ENCODE results near the gene RAB25. TPM values are rescaled to one million over a fixed set of nuclear protein-coding genes. Genes with fewer than 3 reads are reported as not detected.

The RAB25 gene
- total RNA-seq, result not detected in 2 replicates

GRCh38 chr1:156060937-156061636 lies at the start of gene RAB25:
Gene RAB25 (plus strand): TSS chr1:156061160. CDS start chr1:156061401, 241 bp downstream.

GRCh38 chr1:156020293-156021092 lies 40.5 kb upstream of the RAB25 start, which contains the start of gene SSR2:
Gene SSR2 (minus strand): TSS chr1:156020951. CDS start chr1:156020167, 784 bp downstream.

DNA sequence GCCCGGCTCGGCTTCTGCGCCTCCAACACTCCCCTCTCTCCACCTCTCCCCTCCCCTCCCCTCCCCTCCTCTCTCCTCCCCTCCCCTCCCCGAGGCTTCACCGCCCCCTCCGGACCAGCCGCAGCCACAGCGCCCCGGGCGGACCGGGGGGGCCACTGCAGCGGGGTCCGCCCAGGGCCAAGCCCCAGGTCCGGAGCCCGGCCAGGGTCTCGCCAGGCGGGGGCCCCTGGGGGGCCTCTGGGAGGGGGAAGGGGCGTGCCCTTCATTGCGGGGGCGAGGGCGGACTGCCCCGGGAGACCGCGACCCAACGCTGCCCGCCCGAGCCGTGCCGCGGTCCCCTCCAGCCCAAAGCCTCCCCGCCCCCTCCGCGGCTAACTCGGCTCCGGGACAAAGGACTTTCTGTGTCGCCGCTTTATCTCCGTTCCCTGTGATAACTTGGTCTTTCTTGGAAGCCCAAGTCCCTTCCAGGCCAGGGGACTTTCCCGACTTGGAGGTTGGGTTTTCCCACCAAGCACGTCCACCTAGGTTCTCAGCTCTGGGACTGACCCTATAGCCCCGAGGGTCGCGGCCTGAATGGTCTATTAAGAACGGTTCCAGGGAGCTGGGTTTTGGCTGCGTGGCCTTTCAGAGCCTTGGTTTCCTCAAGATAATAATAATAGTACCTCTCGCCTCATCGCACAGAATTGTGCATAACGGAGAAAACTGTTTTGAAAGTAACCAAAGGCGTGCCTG lies 7.0 kb upstream of the RAB25 start, which contains the start of gene UBQLN4:
UBQLN4 (minus strand) TSS at position 31 of the 732 bp plus-strand sequence. CDS start 97 bp downstream, outside the sequence.

DNA sequence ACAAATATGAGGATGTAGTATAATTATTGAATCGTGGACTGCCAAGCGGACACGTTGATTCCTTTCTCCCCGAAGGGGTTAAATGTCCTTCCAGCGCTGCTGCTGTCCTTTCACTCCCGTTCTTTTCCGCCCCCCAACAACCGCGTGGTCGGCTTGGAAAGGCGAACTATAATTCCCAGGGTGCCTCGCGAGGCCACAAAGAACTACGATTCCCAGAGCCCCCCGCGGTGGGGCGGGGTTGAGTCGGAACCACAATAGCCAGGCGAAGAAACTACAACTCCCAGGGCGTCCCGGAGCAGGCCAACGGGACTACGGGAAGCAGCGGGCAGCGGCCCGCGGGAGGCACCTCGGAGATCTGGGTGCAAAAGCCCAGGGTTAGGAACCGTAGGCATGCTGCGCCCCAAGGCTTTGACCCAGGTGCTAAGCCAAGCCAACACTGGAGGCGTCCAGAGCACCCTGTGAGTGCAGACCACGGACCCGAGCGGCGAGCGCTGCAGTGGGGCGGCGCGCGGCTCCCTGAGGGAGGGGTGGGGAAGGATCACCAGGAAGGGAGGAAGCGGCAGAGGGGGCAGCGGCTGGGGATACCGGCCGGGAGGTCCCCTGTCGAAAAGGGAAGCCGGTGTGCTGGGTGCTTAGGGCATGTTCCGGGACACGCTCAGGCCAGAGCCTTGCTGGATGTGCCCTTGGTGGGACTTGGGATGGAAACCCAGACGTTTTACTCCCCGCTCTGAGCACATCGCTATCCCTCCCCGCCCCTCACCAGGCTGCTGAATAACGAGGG lies 6.3 kb upstream of the RAB25 start, which contains the start of gene LAMTOR2:
LAMTOR2 (plus strand) TSS at position 283 of the 781 bp plus-strand sequence; CDS start at position 391, 108 bp downstream.

GRCh38 chr1:156082309-156083091 lies 21.5 kb downstream of the RAB25 start, which contains the start of gene MEX3A:
Gene MEX3A (minus strand): TSS chr1:156082465. CDS start chr1:156081998, 467 bp downstream.

GRCh38 chr1:156114101-156114918 lies 53.4 kb downstream of the RAB25 start, which contains the start of gene LMNA:
Gene LMNA (plus strand): TSS chr1:156114711. CDS start chr1:156114919, 208 bp downstream.

Other genes starting within 250 kb of the RAB25 start
- gene GON4L, start 203.9 kb upstream of the RAB25 start, total RNA-seq, result 29.0 and 40.9 TPM in 2 replicates
- gene SYT11, start 201.6 kb upstream of the RAB25 start, total RNA-seq, result 20.2 and 25.6 TPM in 2 replicates
- gene RIT1, start 149.8 kb upstream of the RAB25 start, total RNA-seq, result 16.0 and 16.2 TPM in 2 replicates
- 23.1 and 33.4 TPM in 2 replicates for gene KHDC4, start 126.7 kb upstream of the RAB25 start, total RNA-seq
- not detected in 2 replicates for gene RXFP4, start 119.5 kb upstream of the RAB25 start, total RNA-seq
- 100 and 171 TPM in 2 replicates for gene ARHGEF2, start 82.6 kb upstream of the RAB25 start, total RNA-seq
- gene SSR2, start 40.2 kb upstream of the RAB25 start, total RNA-seq, result 261 and 358 TPM in 2 replicates
- 14.3 and 22.5 TPM in 2 replicates for gene UBQLN4, start 7.4 kb upstream of the RAB25 start, total RNA-seq
- gene LAMTOR2, start 6.4 kb upstream of the RAB25 start, total RNA-seq, result 36.4 and 50.7 TPM in 2 replicates
- 0.73 and 1.2 TPM in 2 replicates for gene MEX3A, start 21.3 kb downstream of the RAB25 start, total RNA-seq
- 1,358 and 1,418 TPM in 2 replicates for gene LMNA, start 53.6 kb downstream of the RAB25 start, total RNA-seq
- 0.37 and 0.98 TPM in 2 replicates for gene SEMA4A, start 92.4 kb downstream of the RAB25 start, total RNA-seq
- gene SLC25A44, start 132.9 kb downstream of the RAB25 start, total RNA-seq, result 12.1 and 17.0 TPM in 2 replicates
- gene PMF1, start 151.8 kb downstream of the RAB25 start, total RNA-seq, result 26.2 and 37.5 TPM in 2 replicates
- 0.37 and 0.39 TPM in 2 replicates for gene BGLAP, start 181.0 kb downstream of the RAB25 start, total RNA-seq
- gene PAQR6, start 186.9 kb downstream of the RAB25 start, total RNA-seq, result 0.37 and 0.59 TPM in 2 replicates
- 27.6 and 44.8 TPM in 2 replicates for gene SMG5, start 221.7 kb downstream of the RAB25 start, total RNA-seq
- gene TMEM79, start 223.2 kb downstream of the RAB25 start, total RNA-seq, result 1.5 and 2.3 TPM in 2 replicates
- gene GLMP, start 234.5 kb downstream of the RAB25 start, total RNA-seq, result 54.3 and 69.4 TPM in 2 replicates
- gene VHLL, start 238.1 kb downstream of the RAB25 start, total RNA-seq, result 0.39 TPM in 1 of 2 replicates, not detected in the other